GM13977 (cell line): ENCODE data around the gene LIPM.

Experiments used
- DNase-seq: peaks from one replicate; pipeline ENCODE4 v3.0.0; 2012; ENCODE audit warnings: low spot score
- CTCF ChIP-seq: IDR thresholded peaks from 2 replicates; pipeline ENCODE4 v1.5.1; 2012; ENCODE audit warnings: mild to moderate bottlenecking, control low read depth; ENCODE audit not compliant: insufficient read depth; ENCODE audit errors: extremely low read depth, missing control alignments
- in situ Hi-C: fragments of 300-500 bp; cut with MboI; formaldehyde crosslinking; loops from one replicate; pipeline ENCODE4 v1.12.0; 2022; ENCODE audit warnings: low sequenced_read_pairs, low pct_unique_long_range_greater_than_20kb, mixed read lengths, inconsistent platforms; ENCODE audit not compliant: unreplicated experiment

LIPM gene

DNA sequence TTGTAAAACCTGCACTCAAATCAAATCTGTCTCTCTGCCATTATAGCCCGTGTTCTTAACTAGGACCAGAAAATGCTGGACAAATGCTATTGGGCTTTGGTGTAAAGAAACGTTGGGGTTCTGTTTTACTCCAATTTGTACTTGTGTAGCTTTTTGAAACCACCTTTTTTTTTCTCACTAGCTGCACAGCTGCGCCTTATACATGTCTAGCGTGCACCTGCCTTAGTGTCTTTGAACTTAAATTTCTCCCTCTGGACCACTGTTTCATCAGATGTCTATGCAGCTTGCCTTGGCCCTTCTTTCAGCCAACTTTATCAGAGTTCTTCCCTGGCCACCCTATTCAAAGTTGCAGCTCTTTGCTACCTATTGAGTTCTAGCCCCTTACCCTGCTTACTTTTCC lies 7.1 kb downstream of the LIPM start:
- in situ Hi-C loops: loop anchor here (10.0 to 25.0 kb wide), 2 partner anchors 125 to 247 kb away; no protein-coding TSS in a partner anchor
- TF ChIP-seq CTCF: no peak
- no peak for DNase-seq

- in situ Hi-C loops: loop anchor here (25.0 kb wide), 1 partner anchor 248 kb away; no protein-coding TSS in a partner anchor
- DNase-seq: peak; percentile 27
- peak; percentile 70 for TF ChIP-seq CTCF
Observed at GRCh38 chr10:88810196-88810961, 7.8 kb downstream of the LIPM start.

DNA sequence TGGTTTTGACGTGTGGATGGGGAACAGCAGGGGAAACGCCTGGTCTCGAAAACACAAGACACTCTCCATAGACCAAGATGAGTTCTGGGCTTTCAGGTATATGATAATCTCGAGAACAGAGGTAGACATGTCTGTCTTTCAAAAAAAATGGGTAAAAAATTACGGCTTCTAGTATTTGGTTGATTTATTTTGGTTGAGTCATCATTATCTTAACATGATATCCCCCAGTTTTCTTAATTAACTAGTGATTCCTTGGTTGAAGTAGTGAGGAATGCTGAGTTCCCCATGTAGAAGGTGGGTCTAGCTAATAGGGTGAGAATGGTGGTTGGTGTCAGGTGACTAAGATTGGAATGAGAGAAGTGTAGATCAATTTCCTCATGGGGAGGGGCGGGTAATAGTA lies 10.7 kb downstream of the LIPM start:
- no peak for TF ChIP-seq CTCF
- in situ Hi-C loops: loop anchor here (25.0 kb wide), 1 partner anchor 251 kb away; no protein-coding TSS in a partner anchor

GRCh38 chr10:88819290-88819689 lies 16.8 kb downstream of the LIPM start:
- in situ Hi-C loops: loop anchor here (25.0 kb wide), 1 partner anchor 257 kb away; no protein-coding TSS in a partner anchor
- no peak for TF ChIP-seq CTCF
- no peak for DNase-seq

More for the DNA sequence above, 10.7 kb downstream of the LIPM start:
- no peak for DNase-seq

- no peak for TF ChIP-seq CTCF
- in situ Hi-C loops: loop anchor here (25.0 kb wide), 1 partner anchor 259 kb away; no protein-coding TSS in a partner anchor
Observed at GRCh38 chr10:88820748-88821401, 18.3 kb downstream of the LIPM start.

GRCh38 chr10:88826388-88826787 lies 23.9 kb downstream of the LIPM start:
- in situ Hi-C loops: no loop called here
- DNase-seq: no peak
- TF ChIP-seq CTCF: no peak

More at GRCh38 chr10:88820748-88821401, 18.3 kb downstream of the LIPM start:
- no peak for DNase-seq
